Rectal smooth muscle tissue (tissue), 1 donor: ENCODE results near the gene AKR1D1.

Source experiments
- H3K27ac ChIP-seq: one replicate; pipeline ENCODE4 v1.7.0; 2013; ENCODE audit warnings: low read depth, low read length, inconsistent platforms
- H3K27me3 ChIP-seq: one replicate; pipeline ENCODE4 v1.7.0; 2013; ENCODE audit warnings: low read length; ENCODE audit not compliant: control insufficient read depth, insufficient read depth
- H3K36me3 ChIP-seq: one replicate; pipeline ENCODE4 v1.7.0; 2013; ENCODE audit warnings: low read length; ENCODE audit not compliant: control insufficient read depth, insufficient read depth
- H3K4me1 ChIP-seq: one replicate; pipeline ENCODE4 v1.7.0; 2013; ENCODE audit warnings: low read length; ENCODE audit not compliant: control insufficient read depth, insufficient read depth
- H3K4me3 ChIP-seq: one replicate; pipeline ENCODE4 v1.7.0; 2013; ENCODE audit warnings: low read length
- H3K9ac ChIP-seq: one replicate; pipeline ENCODE4 v1.7.0; 2013; ENCODE audit warnings: low read length

AKR1D1 gene

DNA sequence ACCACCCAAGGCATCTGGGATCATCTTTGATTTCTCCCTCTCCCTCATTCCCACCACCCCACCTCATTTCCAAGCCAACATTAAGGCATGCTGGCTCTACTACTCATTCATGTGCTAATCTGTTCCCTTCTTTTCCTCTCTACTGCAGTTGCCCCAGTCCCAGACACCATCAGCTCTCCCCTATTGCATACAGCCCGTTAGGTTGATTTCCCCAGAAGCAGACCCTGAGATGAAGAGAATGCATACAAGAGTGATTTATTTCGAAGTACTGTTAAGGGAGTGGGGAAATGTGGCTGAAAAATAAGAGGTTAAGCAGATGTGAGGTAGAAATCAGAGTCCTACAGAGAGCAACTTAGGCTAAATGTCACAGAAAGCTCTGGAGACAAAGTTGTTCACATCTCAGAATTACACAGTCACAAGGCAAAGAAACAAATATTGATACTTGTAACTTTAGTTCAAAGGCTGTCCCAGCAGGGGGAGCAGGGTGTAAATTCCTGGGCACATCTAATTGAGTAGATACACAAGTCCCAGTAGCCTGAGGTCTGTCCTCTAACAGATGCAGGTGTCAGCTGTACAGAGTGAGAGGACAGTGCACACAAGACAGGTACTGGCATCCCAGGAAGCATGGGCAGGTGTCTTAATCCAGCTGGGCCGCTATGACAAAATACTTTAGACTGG, 20.9 kb downstream of the AKR1D1 start:
- H3K36me3 ChIP-seq: no peaks in the 10 kb centered on the region
- no peak overlapping the region for H3K4me3 ChIP-seq
- no peaks in the 10 kb centered on the region for H3K4me1 ChIP-seq
- H3K27me3 ChIP-seq: no peaks in the 10 kb centered on the region
- H3K27ac ChIP-seq: no peak overlapping the region
- no peak overlapping the region for H3K9ac ChIP-seq

DNA sequence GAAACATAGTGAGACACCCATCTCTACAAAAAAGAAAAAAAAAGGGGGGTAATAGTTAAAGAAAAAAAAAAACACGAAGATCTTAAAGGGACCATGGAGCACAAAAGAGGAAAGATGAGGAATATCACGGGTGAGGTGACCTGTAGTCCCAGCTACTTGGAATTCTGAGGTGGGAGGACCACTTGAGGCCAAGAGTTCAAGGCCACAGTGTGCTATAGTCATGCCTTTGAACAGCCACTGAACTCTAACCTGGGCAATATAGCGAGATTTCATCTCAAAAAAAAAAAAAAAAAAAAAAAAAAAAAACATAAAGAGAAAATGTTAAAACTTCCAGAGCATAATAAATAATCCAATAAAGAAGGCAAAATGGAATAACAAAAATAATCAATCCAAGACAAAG, 23.6 kb downstream of the AKR1D1 start:
- no peaks in the 10 kb centered on the region for H3K36me3 ChIP-seq
- no peaks in the 10 kb centered on the region for H3K27me3 ChIP-seq
- no peak overlapping the region for H3K27ac ChIP-seq
- H3K4me3 ChIP-seq: no peak overlapping the region
- no peaks in the 10 kb centered on the region for H3K4me1 ChIP-seq
- no peak overlapping the region for H3K9ac ChIP-seq

DNA sequence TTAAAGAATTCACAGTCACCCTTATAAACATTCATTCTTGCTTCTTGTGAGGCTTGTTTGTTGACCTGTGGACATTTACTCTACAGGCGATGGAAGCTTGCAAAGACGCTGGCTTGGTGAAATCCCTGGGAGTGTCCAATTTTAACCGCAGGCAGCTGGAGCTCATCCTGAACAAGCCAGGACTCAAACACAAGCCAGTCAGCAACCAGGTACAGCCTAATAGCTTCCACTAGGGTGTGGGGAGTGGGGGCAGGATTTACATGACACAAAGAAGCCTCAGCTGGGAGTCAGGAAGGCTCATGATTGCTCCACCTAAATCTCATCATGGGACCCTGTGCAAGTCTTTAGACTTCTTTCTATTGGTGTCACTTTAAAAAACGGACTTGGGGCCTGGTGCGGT, 29.0 kb downstream of the AKR1D1 start:
- no peak overlapping the region for H3K4me3 ChIP-seq

DNA sequence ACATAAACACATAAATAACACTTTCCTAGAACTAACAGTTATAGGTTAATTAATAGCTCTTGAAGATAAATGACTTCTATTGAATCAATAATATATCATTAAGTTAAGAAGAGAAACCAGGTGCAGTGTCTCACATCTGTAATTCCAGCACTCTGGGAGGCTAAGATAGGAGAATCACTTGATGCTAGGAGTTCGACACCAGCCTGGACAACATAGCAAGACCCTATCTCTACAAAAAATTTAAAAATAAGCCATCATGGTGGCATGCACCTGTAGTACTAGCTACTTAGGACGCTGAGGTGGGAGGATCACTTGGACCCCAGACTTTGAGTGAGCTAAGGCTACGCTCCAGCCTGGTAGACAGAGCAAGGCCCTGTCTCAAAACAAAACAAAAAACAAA, 38.8 kb downstream of the AKR1D1 start:
- no peaks in the 10 kb centered on the region for H3K36me3 ChIP-seq
- no peaks in the 10 kb centered on the region for H3K4me1 ChIP-seq
- no peak overlapping the region for H3K27ac ChIP-seq
- no peaks in the 10 kb centered on the region for H3K27me3 ChIP-seq
- H3K9ac ChIP-seq: no peak overlapping the region
- no peak overlapping the region for H3K4me3 ChIP-seq

More for the DNA sequence above, 29.0 kb downstream of the AKR1D1 start:
- no peaks in the 10 kb centered on the region for H3K4me1 ChIP-seq
- H3K27me3 ChIP-seq: no peaks in the 10 kb centered on the region
- no peak overlapping the region for H3K27ac ChIP-seq
- no peak overlapping the region for H3K9ac ChIP-seq
- H3K36me3 ChIP-seq: no peaks in the 10 kb centered on the region

DNA sequence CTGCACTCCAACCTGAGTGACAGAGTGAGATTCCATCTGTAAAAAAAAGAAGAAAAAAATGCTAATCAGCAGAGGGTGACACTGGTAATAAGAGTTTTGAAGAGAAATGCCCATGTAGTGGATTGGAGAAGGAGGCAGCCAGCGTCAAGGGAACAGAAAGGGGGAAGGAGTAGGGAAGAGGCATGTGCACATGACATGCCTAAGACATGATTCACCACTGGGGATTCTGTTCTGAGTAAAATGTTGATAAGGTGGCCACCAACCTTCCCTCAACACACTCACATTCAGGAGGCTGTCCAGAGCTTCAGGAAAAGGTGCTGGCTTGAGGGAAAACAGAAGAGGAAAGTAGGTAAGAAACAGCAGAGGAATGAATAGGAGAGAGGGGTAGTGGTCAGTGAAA, 39.9 kb downstream of the AKR1D1 start:
- no peak overlapping the region for H3K27ac ChIP-seq
- H3K27me3 ChIP-seq: no peaks in the 10 kb centered on the region
- no peaks in the 10 kb centered on the region for H3K4me1 ChIP-seq
- no peak overlapping the region for H3K4me3 ChIP-seq
- no peak overlapping the region for H3K9ac ChIP-seq
- H3K36me3 ChIP-seq: no peaks in the 10 kb centered on the region

DNA sequence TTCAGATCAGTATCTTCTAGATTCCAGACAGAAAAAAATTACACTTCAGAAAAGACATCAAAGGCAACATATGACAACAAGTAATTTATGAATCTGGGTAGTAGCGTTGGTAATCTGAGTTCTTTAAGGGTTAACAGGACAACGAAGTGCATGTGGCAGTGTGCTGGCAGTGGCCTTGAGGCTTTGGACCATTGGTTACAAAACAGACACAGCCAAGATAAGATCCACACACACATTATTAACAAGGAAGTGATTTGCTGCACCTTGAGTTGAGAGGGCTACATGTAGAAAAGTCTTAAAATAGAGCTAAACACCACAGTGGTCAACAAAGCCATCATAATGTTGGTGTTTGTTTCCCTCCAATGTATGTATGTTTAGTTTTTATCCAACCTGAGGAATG, 40.6 kb downstream of the AKR1D1 start:
- Histone ChIP-seq H3K4me3 (no peak overlapping the region), H3K36me3 (no peaks in the 10 kb centered on the region)

DNA sequence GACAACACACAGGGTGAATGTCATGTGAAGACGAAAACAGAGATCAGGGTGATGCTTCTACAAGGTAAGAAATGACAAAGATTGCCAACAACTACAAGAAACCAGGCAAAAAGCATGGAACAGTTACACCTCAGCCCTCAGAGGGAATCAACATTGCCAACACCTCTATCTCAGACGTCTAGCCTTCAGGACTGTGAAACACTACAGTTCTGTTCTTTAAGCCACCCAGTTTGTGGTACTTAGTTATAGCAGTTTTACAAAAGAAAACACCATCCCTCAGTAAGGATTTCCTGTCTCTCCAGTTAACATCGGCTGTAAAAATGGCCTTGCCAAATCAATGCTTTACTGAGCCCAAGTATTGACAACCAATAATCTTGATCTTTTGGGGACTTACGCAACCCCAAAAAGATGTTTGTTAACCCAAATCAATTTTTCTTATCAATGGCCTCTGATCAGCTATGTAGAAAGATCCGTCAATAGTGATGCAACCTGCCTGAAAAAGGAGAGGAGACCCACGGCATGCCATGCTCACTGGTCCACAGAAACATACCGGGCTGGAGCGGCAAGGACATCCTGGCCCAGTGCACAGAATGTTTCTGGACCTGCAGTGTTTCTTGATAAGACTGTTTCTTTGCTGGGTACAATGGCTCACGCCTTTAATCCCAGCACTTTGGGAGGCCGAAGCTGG, 44.0 kb downstream of the AKR1D1 start:
- Histone ChIP-seq H3K4me3 (no peak overlapping the region), H3K9ac (no peak overlapping the region), H3K36me3 (no peaks in the 10 kb centered on the region), H3K27ac (no peak overlapping the region), H3K4me1 (no peaks in the 10 kb centered on the region), H3K27me3 (no peaks in the 10 kb centered on the region)

More for the DNA sequence above, 40.6 kb downstream of the AKR1D1 start:
- H3K27me3 ChIP-seq: no peaks in the 10 kb centered on the region
- H3K4me1 ChIP-seq: no peaks in the 10 kb centered on the region
- no peak overlapping the region for H3K27ac ChIP-seq
- H3K9ac ChIP-seq: no peak overlapping the region

DNA sequence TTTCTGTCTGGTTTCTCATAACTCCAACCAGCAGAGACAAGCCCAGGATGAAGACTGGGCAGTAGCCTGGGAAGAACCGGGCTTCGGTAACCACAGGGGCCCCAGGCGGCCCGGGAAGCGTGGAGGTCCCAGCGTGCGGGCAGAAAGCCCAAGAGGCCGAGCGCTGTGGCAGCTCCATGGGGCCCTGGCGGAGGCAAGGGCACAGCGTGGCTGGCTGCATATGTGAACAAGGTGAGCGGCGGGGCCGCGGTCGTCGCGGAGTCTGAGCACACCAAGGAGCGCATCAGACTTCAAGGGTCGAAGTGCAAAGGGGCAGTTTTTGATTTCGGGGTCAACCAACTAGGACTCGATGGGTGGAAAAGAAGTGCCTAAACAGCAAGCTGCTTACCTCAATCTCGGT, 45.9 kb downstream of the AKR1D1 start:
- H3K27ac ChIP-seq: no peak overlapping the region
- H3K4me1 ChIP-seq: no peaks in the 10 kb centered on the region
- no peak overlapping the region for H3K9ac ChIP-seq
- no peak overlapping the region for H3K4me3 ChIP-seq
- H3K27me3 ChIP-seq: no peaks in the 10 kb centered on the region
- no peaks in the 10 kb centered on the region for H3K36me3 ChIP-seq

DNA sequence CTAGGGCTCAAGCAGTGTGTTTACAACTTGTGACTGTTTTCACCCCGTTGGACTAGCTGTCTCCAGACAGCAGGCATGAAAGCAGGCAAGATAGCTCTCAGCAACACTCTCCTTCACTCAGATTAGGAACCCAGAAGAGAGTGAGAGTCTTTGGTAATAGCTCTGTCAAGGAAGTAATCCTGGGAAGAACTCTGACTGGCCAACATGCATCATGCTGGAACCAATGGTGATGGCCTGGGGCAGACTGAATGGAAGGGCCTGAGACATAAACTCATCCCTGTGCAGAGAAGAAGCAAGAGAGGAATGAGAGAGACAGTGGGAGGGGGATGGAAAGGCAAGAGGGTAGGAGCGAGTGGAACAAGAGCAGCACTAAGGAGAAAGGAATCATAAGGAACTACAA, 48.9 kb downstream of the AKR1D1 start:
- Histone ChIP-seq H3K27ac (no peak overlapping the region), H3K36me3 (no peaks in the 10 kb centered on the region), H3K4me3 (no peak overlapping the region), H3K27me3 (no peaks in the 10 kb centered on the region), H3K4me1 (no peaks in the 10 kb centered on the region), H3K9ac (no peak overlapping the region)

DNA sequence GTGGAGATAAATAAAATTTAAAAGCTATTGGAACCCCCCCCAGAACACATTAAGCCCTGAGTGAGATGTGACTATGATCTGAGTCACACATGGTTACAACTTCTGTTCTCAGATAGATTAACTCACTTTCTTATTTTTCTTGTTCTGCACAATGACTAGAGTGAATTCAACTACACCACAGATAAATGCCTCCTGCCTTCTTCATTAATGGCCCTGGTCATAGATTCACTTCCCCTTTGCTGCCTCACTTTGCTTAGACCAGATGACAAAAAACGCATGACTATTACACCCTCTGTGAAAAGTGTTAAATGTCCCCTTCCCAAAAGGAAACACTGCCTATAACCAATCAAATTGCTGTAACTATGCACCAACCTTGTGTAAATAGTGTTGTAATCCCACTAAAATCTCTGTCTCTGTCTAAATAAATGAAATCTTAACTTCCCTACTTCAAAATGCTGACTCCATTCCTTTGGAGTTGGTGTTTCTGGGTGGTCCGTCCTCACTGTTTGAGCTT, 49.4 kb downstream of the AKR1D1 start:
- no peak overlapping the region for H3K9ac ChIP-seq
- no peaks in the 10 kb centered on the region for H3K36me3 ChIP-seq
- no peaks in the 10 kb centered on the region for H3K4me1 ChIP-seq
- H3K27me3 ChIP-seq: no peaks in the 10 kb centered on the region
- no peak overlapping the region for H3K27ac ChIP-seq
- H3K4me3 ChIP-seq: no peak overlapping the region

DNA sequence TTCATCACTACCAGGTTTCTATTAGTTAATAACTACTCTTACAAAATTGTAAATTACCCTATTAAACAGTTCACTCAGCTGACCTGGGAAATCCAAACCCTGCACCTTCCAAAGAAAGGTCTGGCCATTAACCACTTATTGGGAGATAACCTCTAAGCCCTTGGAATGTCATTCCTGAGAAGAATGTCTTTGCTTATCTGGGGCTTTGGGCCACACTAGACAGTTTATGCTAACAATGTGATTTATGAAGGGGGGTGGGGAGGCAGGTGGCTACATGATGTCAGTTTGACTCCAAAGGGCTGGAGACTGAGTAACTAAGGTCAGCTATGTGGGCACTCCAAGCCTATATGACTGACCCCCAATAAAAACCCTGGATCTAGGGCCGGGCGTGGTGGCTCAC, 50.7 kb downstream of the AKR1D1 start:
- Histone ChIP-seq H3K36me3 (no peaks in the 10 kb centered on the region), H3K9ac (no peak overlapping the region), H3K4me1 (no peaks in the 10 kb centered on the region), H3K27me3 (no peaks in the 10 kb centered on the region), H3K4me3 (no peak overlapping the region), H3K27ac (no peak overlapping the region)

DNA sequence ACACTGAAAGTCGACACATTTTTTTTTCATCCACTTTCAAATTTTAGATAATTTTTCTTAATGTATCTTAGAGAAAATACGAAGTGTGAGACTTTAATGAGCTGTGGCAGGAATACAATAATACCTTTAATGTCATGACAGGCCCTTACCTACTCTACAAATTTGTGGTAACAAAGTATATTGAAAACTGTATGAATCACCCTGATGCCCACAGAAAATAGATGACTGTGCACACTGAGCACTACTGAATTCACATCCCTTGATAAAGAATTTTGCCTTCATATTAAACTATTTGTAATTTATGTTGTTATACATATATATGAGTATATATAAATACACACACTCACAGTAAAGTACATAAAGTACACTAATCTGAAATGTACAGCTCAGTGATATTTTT, 51.7 kb downstream of the AKR1D1 start:
- no peaks in the 10 kb centered on the region for H3K27me3 ChIP-seq
- H3K4me1 ChIP-seq: no peaks in the 10 kb centered on the region

More for the DNA sequence above, 51.7 kb downstream of the AKR1D1 start:
- H3K36me3 ChIP-seq: no peaks in the 10 kb centered on the region
- H3K4me3 ChIP-seq: no peak overlapping the region
- H3K9ac ChIP-seq: no peak overlapping the region
- H3K27ac ChIP-seq: no peak overlapping the region
